ENCODE results near the gene CDK5RAP3. TPM values are rescaled to one million over a fixed set of nuclear protein-coding genes. Genes with fewer than 3 reads are reported as not detected.

Gene CDK5RAP3
- total and polyA plus RNA-seq, 2 experiments from 2014 or later = 124 to 179 TPM

GRCh38 chr17:47994724-47995123 lies 23.8 kb downstream of the CDK5RAP3 start:
- Histone ChIP-seq H3K4me2 (no peak overlapping the region), H3K4me3 (no peak overlapping the region), H3K79me2 (no peaks in the 10 kb centered on the region), H3K27me3 (no peaks in the 10 kb centered on the region), H2AFZ (no peak overlapping the region), H3K27ac (no peak overlapping the region), H4K20me1 (ENCODE audit: insufficient read depth, poor library complexity, severe bottlenecking) (no peaks in the 10 kb centered on the region), H3K4me1 (ENCODE audit: insufficient read depth) (no peaks in the 10 kb centered on the region), H3K36me3 (replicated peaks; ENCODE audit: insufficient read depth, low read depth) (no peaks in the 10 kb centered on the region), H3K9me3 (ENCODE audit: low read depth) (no peaks in the 10 kb centered on the region), H3K9me2 (replicated peaks; ENCODE audit: insufficient read depth) (no peaks in the 10 kb centered on the region)
- WGBS (ENCODE audit: low lambda C conversion rate, missing lambda C conversion rate) = 94% methylated on average over 4 of the region's 4 CpGs
- DNase-seq (ENCODE audit: low spot score) = no peak
- TF ChIP-seq CTCF (IDR thresholded peaks at IDR 0.05; ENCODE audit: poor library complexity) (no peak), EZH2phosphoT487 (IDR thresholded peaks at IDR 0.05; ENCODE audit: low read depth, severe bottlenecking, unreplicated experiment) (no peak), EZH2 (IDR thresholded peaks at IDR 0.05; ENCODE audit: borderline replicate concordance) (no peak)

- no peak for DNase-seq (ENCODE audit: low spot score)
- 65% methylated on average over 10 of the region's 13 CpGs for WGBS (ENCODE audit: low lambda C conversion rate, missing lambda C conversion rate)
- Histone ChIP-seq H3K4me2 (no peak overlapping the region), H3K27ac (no peak overlapping the region), H3K79me2 (no peaks in the 10 kb centered on the region), H3K9me2 (replicated peaks; ENCODE audit: insufficient read depth) (no peaks in the 10 kb centered on the region), H3K9me3 (ENCODE audit: low read depth) (no peaks in the 10 kb centered on the region), H3K4me1 (ENCODE audit: insufficient read depth) (no peaks in the 10 kb centered on the region), H2AFZ (no peak overlapping the region), H4K20me1 (ENCODE audit: insufficient read depth, poor library complexity, severe bottlenecking) (no peaks in the 10 kb centered on the region), H3K27me3 (no peaks in the 10 kb centered on the region), H3K4me3 (no peak overlapping the region), H3K36me3 (replicated peaks; ENCODE audit: insufficient read depth, low read depth) (no peaks in the 10 kb centered on the region)
- TF ChIP-seq EZH2 (IDR thresholded peaks at IDR 0.05; ENCODE audit: borderline replicate concordance) (no peak), CTCF (IDR thresholded peaks at IDR 0.05; ENCODE audit: poor library complexity) (no peak), EZH2phosphoT487 (IDR thresholded peaks at IDR 0.05; ENCODE audit: low read depth, severe bottlenecking, unreplicated experiment) (no peak)
Observed at GRCh38 chr17:47995241-47995935, 24.5 kb downstream of the CDK5RAP3 start.

GRCh38 chr17:47996201-47996600 lies 25.3 kb downstream of the CDK5RAP3 start:
- no peaks in the 10 kb centered on the region for H3K27me3 ChIP-seq
- no peak overlapping the region for H3K4me3 ChIP-seq
- H3K9me2 ChIP-seq (replicated peaks; ENCODE audit: insufficient read depth) = no peaks in the 10 kb centered on the region
- WGBS (ENCODE audit: low lambda C conversion rate, missing lambda C conversion rate) = 67% methylated on average over 9 of the region's 9 CpGs
- no peak overlapping the region for H3K27ac ChIP-seq
- H3K9me3 ChIP-seq (ENCODE audit: low read depth) = no peaks in the 10 kb centered on the region
- no peak for DNase-seq (ENCODE audit: low spot score)
- TF ChIP-seq CTCF (IDR thresholded peaks at IDR 0.05; ENCODE audit: poor library complexity) (no peak), EZH2 (IDR thresholded peaks at IDR 0.05; ENCODE audit: borderline replicate concordance) (no peak), EZH2phosphoT487 (IDR thresholded peaks at IDR 0.05; ENCODE audit: low read depth, severe bottlenecking, unreplicated experiment) (no peak)
- no peaks in the 10 kb centered on the region for H3K79me2 ChIP-seq
- H2AFZ ChIP-seq = no peak overlapping the region
- H3K4me1 ChIP-seq (ENCODE audit: insufficient read depth) = no peaks in the 10 kb centered on the region
- no peaks in the 10 kb centered on the region for H3K36me3 ChIP-seq (replicated peaks; ENCODE audit: insufficient read depth, low read depth)
- H3K4me2 ChIP-seq = no peak overlapping the region
- no peaks in the 10 kb centered on the region for H4K20me1 ChIP-seq (ENCODE audit: insufficient read depth, poor library complexity, severe bottlenecking)

Measured in hepatocyte (in vitro differentiated cells).